ENCODE data around the gene DCAF5.
"Not testable (repeated sequence)": the region's sequence is repeated elsewhere in the genome, so short reads cannot be mapped to it uniquely, and the experiment has no call there.

The DCAF5 gene

DNA sequence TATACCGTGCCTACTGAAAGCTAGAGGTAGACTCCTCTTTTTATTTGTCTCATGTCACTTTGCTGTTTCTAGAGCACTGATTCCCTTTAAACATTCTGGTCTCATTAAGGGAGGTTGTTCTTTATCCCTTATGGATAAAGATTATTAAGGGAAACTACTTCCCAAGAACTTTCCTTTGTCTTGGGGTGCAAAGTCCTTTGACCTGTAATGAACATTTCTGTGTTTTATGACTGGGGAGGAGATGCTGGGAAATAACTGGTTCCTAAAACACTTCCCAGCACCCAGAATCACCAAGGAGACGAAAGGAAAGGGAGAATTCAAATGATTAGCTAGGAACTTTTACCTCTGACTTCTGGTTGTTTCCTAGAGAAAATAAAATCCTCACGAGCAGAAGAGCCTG, 110.6 kb downstream of the DCAF5 start:
- DNase-seq = no peak

- DNase-seq = no peak
These were observed 111.1 kb downstream of the DCAF5 start for GRCh38 chr14:69041783-69042182.

GRCh38 chr14:69040353-69040752, 112.6 kb downstream of the DCAF5 start:
- DNase-seq = no peak

- peak; percentile 15 for DNase-seq
These were observed 113.7 kb downstream of the DCAF5 start for GRCh38 chr14:69039288-69039628.

- no peak for DNase-seq
These were observed 114.2 kb downstream of the DCAF5 start for GRCh38 chr14:69038455-69039287.

DNA sequence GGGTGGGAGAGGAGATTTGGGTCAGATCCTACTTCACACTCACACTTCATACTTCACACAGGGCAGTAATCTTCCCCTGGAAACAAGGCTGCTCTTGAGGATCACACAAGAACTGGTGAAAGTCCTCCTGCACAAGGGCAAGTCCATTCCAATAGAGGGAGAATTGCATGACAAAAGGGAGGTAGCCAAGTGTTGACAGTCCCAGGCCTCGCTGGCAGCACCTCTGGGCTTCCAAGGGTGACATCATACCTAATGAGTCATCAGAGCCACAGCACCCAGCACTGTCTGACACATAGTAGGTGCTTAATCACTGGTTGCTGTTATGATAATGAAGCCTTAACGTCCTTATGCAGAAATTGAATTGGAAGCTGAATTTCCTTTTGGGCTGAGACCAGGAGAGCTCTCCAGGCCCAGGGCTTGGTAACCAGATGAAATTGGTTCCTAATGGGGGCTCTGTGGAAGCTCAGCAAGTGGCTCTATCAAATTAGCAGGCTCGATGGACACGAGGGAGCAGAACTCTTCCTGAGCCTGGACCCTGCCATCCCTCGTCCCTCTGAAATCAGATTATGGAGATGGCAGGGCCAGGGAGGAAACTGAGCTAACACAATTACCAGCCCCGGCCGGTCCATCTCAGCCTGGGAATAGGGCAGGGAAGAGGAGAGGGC, 115.0 kb downstream of the DCAF5 start:
- DNase-seq = peak; percentile 11

GRCh38 chr14:69036757-69037506, 116.0 kb downstream of the DCAF5 start:
- DNase-seq = no peak

DNA sequence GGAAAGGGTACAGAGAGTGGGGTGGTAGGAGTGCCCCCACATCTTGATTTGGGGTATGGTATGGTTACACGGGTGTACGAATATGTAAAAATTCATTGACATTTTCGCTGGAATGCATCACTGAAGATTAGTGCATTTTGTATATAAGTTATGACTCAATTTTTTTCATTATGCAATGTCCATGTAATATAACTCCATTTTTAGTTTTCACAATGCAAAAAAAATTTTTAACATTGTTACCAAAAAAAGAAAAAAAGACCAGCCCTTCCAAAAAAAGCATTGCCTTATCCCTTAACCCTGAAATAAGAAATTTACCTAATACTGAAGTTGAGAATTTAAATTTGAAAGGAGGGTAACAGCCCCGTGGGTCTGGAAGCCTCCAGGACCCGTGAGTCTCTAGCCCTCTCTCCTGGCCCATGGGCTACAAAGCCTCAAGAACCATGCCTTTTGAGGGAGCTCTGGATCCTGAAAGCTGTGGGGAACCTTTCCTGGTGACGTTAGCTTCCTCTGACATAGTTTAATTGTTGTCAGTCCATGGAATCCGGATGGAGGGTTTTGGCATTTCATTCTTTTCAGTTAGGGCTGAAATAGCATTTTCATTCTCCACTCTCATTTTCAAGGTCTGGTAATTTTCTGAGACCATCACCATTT, 118.2 kb downstream of the DCAF5 start:
- no peak for DNase-seq

DNA sequence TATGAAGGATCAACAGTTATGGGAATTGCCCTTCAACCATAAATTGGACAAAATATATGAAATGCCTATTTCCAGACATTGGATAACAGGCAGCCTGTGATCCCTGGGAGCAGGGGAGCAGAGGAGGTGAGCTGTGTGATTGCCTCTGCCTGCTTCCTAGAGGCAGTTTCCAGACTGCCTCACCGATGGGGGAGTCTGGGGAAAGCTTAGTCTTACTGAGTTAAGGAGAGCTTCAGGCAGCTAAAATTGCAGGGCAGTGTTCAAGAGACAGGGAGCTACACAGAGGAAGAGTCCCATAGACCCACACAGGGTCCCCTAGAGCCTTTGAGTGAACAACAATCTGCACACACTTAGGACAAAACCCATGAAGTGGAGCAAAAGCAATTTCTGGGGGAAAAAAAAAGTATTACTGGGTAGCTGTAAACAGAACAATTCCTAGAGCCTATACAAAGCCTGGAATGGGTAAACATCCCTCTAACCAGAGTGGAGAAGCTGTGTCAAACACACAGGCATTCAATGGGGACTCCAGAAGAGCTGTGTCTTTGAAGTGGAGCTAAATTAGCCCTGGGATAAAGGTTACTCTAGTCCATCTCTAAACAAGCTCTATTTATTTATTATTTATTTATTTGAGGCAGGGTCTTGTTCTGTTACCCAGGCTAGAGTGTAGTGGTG, 125.5 kb downstream of the DCAF5 start:
- no peak for DNase-seq

DNA sequence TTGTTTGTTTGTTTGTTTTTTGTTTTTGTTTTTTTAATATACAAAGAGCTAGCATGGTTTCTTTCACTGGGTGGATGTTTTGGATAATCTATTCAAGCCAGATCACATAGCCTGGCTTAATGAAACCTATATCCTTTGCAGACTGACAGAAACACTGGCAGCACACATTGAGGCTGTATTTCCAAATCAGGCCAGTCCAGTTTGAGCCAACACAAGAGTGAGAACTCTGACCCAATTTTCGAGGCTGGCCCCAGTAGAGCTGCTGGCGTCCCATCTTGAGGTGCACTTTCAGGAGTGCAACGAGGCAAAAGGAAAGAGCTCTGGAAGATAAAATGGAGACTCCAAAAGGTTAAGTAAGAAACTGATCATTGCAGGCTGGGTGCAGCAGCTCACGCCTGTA, 129.9 kb downstream of the DCAF5 start:
- no peak for DNase-seq

GRCh38 chr14:69022093-69022492, 130.8 kb downstream of the DCAF5 start:
- not testable (repeated sequence) for DNase-seq

DNA sequence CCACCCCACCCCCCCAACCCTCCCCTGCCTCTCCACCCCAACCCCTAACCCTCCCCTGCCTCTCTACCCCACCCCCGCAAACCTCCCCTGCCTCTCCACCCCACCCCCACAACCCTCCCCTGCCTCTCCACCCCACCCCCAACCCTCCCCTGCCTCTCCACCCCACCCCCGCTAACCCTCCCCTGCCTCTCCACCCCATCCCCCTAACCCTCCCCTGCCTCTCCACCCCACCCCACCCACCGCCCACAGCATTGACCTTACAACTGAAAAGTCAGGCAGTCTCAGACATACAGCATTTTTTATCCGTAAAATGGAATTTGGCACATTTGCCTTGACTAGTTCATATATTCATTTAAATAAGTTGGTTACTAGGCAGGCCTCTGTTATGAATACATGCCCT, 135.2 kb downstream of the DCAF5 start:
- no peak for DNase-seq

GRCh38 chr14:69014829-69015259, 138.1 kb downstream of the DCAF5 start:
- peak; percentile 15 for DNase-seq

GRCh38 chr14:69013943-69014782, 138.8 kb downstream of the DCAF5 start:
- peak; percentile 94 for DNase-seq

DNA sequence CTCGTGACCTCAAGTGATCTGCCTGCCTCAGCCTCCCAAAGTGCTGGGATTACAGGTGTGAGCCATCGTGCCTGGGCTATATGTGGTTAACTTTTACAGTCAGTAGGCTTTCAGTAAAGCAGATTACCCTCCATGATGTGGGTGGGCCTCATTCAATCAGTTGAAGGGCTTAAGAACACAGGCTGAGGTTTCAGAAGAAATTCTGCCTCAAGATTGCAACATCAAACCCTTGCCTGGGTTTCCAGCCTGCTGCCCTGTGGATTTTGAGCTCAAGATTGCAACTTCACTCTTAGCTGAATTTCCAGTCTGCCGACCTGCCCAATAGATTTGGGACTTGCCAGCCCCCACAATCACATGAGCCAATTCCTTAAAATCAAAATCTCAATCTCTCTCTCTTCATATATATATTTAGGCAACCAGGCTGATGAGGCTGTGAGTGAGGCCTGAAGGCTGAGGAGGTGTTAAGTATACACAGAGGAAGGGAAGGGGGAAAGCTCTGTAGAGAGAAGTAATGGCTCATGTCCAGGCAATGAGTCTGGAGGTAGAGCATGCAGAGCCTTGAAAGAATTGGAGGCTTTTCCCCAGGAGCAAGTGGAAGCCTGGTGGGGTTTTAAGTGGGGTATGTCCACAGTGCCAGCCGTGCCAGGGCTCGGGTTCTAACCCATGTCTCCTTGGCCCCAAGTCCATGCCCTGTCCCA, 140.5 kb downstream of the DCAF5 start:
- DNase-seq = no peak

DNA sequence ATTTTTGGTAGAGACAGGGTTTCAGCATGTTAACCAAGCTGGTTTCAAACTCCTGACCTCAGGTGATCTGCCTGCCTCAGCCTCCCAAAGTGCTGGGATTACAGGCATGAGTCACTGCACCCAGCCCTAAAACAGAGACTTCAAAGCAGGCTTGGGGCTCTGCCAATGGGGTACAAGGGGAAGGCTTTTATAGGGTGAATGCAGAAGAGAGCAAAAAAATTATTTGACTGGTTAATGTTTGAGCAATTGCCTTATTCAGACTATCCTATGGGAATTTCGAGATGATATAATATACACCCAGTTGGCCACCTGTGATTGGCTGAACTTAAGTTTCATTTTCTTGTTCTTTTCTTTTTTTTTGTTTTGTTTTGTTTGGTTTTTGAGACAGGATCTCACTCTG, 142.3 kb downstream of the DCAF5 start:
- no peak for DNase-seq

- no peak for DNase-seq
These were observed 144.5 kb downstream of the DCAF5 start for GRCh38 chr14:69008421-69008884.

DNA sequence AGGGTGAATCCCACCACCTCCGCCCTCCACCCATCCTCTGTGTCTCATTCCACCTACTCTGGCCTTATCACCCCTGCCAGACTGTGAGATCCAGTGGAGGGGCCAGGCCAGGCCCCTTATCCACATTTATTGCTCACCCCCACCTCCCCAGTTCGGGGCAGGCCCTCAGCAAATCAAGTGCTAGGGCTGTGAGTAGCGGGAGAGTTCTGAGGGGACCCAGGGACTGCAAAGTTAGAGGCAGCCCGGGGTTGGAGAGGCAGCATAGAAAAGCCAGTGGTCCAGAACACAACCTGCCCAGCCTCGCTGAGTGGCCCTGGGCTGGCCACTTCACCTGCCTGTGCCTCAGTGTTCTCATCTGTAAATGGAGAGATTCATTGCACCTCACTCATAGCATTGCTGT, 146.6 kb downstream of the DCAF5 start:
- DNase-seq = no peak

GRCh38 chr14:69005432-69006148, 147.3 kb downstream of the DCAF5 start:
- DNase-seq = peak; percentile 87

DNA sequence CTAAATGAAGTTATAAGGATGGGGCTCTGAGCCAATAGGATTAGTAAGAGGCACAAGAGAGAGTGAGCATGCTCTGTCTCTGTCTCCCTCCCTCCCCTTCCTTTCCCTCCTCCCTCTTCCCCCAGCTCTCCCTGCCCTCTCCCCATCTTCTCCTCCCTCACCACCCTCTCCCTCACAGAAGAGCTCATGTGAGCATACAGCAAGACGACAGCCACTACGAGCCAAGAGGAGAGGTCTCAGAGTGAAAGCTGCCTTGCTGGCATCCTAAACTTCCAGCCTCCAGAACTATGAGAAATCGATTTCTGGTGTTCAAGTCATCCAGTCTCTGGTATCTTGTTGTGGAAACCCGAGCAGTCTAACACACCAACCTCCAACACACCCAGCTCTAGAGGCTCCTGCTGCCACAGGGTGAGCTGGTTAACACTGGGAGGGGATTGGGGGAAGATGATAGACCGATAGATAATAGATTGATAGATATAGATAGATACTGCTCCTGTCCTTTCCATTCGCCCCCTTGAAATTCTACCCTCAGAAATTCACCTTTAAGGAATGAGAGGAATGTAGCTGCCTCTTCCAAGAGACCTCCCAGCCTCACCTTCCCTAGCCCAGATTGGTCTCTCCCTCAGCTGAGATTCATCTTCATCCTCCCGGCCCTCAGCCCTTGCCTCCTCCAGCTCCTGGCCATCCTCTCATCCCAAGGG, 148.0 kb downstream of the DCAF5 start:
- no peak for DNase-seq
